GM21526 (cell line): Measurements from ENCODE around the gene FAM193B.

Source experiments
- ATAC-seq: cut with Tn5 transposase; IDR thresholded peaks from one replicate; pipeline ENCODE4 v1.9.1; 2021; ENCODE audit warnings: moderate library complexity; ENCODE audit not compliant: unreplicated experiment, low FRiP score

Gene FAM193B

DNA sequence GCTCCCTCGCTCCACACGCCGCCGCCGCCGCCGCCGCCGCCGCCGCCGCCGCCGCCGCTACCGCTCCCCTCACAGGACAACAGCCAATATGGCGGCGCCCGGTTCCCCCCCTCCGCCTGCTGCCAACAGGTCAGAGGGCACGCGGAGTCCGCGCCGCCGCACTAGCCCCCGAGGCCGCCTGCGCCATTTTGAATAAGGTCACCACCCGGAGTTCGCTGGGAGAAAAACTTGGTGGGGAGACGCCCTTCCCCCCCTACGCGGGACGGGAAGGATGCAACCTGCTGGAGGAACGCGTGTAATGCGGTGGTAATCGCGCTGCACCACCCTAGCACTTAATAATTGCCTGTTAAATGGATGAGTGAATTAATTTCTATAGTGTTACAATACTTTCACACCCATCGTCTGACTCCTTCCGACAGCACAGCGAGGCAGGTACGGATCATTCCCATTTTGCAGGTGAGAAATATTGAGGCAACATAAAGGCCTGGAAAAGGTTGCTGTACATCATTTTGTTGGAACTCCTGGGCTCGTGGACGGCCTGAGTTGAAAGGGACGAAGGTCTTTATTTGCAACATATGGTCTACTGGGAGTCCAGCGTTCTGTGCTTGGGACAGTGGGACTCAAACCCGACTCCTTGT lies at the start of gene FAM193B:
Gene FAM193B, minus strand, starts transcription at position 90 of the 638 bp plus-strand sequence. CDS start 105 bp downstream, outside the sequence.
- ATAC-seq = peak; percentile 84

DNA sequence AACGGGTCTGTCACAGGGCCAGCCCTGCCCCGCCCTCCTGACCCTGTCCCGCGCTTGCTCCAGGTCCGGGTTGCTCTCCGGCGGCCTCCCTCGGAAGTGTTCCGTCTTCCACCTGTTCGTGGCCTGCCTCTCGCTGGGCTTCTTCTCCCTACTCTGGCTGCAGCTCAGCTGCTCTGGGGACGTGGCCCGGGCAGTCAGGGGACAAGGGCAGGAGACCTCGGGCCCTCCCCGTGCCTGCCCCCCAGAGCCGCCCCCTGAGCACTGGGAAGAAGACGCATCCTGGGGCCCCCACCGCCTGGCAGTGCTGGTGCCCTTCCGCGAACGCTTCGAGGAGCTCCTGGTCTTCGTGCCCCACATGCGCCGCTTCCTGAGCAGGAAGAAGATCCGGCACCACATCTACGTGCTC lies 49.8 kb upstream of the FAM193B start:
- no peak for ATAC-seq

DNA sequence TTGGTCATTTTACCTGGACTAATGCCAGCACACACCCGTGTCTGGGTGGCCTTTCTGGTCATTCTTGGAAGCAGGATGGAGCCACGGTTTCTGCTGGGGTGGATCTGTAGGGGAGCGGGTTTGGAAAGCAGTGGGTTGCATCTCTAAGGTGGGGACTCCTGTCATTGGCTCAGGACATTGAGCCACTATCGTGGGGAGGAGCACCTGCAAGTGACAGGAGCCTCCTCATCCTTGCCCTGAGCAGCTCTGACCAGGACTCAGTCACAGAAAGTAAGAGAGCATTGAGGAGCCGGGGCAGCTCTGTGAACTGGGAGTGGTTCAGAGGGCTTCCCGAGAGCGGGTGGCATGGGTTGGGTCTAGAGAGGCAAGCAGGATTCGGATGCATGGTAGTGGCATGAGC lies 49.3 kb upstream of the FAM193B start:
- ATAC-seq = no peak

DNA sequence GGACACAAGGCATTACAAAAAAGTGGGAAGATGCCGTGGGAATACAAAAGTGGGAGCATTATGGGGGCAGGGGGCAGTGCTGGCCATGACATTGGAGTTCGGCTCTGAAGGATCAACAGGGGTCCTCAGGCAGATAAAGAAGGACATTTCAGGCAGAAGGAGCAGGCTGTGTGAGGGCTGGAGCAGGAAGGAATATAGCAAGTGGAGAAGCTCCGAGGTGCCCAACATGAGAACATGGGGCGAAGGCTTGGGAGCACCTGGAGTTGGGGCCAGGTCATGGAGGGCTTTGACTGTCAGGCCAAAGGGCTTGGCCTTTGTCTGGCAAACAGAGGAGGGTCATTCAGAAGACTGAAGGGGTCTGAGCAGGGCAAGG lies 48.1 kb upstream of the FAM193B start:
- ATAC-seq = no peak

DNA sequence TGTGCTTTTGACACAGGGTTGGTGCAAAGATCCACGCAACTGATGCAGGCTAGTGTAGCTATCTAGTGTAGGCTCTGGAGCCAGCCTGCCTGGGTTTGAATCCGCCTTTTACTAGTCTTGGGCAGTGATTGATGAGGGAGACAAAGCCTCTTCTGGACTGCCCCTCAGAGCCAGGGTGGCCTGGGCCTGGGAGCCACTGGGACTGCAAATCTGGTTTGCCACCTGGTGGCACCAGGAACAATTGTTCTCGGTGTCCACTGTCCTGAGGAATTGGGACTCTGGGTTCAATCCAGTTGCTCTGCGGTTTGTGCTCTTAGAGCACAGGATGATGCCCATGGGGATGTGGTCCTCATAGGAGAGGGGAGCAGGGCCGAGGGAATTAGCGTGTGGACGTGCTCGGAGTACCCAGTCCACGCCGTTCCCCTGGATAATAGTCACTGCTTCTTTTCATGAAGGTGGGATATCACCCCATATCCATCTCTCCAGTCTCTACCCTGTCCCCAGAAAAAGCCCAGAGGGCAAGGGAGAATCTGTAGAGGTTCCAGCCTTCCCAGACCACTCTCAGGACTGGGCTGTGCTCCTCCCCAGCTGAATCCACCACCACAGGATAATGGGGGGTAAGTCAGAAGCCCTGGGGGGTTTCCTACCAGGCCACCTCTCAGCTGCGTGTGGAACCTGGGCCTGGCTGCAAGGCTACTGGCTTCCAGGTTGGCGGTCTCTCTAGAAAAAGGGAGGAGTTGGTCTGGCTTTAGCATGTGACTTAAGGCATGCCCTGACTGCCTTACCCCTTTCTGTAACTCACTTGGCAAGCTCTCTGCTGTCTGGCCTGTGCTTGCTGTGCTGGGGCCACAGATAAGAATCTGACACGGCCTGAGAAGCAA lies 47.5 kb upstream of the FAM193B start:
- ATAC-seq = no peak

DNA sequence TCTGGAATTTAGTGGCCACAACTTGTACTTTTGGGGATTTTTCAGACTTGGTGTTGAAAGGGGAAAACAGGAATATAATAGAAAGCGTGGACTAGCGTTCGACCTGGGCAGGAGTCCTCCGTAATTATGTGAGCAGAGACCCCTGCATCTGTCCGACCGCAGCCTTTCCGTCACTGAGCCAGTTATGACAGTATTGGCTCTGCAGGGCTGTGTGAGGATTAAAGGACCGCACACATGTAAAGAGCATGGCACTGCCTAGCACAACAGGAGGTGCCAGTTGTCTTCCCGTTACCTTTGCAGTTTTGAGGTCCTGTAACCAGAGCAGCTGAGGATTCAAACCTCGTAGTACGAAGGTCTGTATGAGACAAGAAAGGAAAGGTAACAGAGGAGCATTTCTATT lies 46.8 kb upstream of the FAM193B start:
- ATAC-seq = no peak

DNA sequence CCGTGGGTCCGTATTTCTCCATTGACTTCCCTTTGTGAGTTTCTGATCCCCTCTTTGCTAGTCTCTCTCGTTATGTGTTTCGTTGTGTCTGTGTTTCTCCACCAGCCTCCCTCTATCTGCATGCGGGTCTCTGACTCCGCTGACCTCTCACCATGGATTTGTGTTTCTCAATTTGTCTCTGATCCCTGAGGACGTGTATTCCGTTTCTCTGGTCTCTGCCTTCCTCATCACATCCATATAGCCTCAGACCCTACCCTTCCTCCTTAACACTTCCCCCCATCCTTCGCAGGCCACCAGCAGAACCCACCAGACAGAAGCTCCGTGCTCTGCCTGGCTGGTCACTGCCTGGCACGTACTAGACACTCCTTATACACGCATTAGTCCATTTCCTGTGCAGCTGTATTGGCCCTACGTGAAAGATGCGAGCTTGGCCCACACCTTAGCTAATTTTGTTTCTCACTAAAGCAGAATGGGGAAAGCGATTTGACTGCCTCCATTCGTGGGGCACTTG lies 46.2 kb upstream of the FAM193B start:
- peak; percentile 6 for ATAC-seq

DNA sequence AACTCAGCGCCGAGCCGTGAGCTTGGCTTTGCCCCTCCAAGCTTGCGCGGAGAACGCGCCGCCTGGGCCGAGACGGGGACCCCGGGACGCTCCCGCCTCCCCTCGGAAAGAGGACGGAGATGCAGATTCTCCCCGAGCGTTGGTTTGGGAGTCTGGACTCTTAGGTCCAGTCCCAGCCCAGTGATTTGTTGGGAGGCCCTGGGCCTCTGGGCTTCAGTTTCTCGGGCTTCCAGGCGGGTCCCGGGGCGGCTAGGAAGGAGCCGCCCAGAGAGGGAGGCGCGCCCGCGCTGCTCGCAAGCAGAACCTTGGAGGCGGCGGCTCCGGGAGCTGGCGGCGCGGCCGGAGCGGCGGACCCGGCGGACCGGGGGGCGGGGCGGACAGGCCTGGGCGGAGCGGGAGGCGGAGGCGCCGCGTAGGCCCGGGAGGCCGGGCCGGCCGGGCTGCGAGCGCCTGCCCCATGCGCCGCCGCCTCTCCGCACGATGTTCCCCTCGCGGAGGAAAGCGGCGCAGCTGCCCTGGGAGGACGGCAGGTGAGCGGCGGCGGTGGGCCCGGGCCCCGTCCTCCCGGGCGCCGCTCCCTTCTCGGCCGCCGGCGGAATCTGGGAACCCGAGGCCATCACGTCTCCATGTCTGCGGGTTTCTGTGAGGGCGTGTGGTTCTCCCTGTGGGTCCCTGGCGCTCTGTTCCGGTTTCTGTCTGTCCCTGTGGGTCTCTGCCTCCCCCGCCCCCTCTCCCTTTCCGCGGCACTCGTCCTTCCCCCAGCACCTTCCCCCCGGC lies 45.6 kb upstream of the FAM193B start, which contains the start of gene B4GALT7:
Gene B4GALT7, plus strand, starts transcription at position 402 of the 777 bp plus-strand sequence. Its CDS starts 79 bp downstream, at position 481.
- ATAC-seq = peak; percentile 78

DNA sequence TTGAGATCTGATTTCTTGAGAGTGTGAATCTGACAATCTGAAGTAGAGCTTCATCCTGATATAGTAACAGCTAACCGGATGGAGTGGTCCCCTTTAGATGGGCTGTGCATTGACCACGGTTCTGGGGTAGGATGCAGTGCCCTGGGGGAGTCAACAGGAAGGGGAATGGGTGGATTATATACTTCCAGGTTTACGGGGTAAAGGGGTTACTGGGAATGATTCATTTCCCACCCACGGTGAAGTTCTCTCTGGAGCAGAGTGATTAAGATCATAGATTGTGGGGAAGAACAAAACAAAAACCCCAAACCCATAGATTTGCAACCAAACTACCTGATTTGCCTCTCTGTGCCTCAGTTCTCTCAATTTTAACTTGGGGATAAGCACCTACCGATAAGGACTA lies 44.1 kb upstream of the FAM193B start:
- ATAC-seq = no peak

DNA sequence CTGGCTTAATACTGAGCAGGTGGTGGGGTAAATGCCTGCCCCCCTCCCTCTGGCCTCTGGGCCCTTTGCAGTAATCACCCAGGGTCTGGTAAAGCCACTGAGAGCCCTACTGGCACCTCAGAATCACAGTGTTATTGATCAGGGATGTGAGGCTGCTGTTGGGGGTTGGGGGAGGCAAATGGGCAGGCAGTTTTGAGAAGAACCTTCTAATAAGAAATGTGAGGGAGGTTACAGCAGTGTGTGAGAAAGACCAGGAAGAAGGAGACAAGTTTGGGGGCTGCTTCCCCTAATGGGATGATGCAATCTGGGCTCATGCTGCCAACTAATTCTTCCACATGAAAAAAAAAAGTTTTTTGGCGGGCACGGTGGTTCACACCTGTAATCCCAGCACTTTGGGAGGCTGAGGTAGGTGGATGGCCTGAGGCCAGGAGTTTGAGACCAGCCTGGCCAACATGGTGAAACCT lies 42.4 kb upstream of the FAM193B start:
- ATAC-seq = no peak

DNA sequence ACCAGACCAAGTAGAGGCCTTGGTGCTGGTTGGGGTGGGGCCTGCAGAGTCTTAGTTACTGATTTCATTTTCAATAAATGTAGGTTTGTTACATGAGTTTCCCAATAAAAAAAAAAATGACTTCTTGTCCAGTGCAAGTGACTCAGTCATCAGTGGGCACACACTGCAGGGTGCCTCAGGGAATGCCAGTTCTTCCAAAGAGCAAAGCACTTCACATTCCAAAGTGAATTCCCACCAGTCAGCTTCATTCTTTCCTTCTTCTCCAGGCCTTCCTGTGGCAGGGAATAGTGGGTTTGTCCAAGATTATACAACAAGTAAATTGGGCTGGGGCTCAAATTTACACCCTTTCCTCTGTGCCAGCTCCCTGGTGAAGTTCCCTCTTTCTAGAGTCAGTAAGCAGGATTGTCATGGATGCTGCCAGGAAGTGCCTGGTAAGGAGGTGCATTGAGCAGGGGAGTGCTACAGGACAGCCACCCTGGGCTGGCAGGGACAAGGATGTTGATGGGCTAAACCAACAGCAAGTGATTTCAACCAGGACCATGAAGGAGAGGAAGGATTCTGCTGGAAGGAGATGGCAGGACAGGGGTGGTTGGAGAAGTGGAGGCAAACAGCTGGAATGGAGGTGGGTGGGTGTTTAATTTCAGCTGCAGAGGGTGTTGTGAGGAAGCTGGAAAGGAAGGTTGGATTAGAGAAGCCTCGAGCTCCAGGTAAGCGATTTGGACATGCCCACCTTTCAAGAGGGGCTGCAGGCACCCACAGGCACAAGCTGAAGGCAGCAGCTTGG lies 41.8 kb upstream of the FAM193B start:
- no peak for ATAC-seq

DNA sequence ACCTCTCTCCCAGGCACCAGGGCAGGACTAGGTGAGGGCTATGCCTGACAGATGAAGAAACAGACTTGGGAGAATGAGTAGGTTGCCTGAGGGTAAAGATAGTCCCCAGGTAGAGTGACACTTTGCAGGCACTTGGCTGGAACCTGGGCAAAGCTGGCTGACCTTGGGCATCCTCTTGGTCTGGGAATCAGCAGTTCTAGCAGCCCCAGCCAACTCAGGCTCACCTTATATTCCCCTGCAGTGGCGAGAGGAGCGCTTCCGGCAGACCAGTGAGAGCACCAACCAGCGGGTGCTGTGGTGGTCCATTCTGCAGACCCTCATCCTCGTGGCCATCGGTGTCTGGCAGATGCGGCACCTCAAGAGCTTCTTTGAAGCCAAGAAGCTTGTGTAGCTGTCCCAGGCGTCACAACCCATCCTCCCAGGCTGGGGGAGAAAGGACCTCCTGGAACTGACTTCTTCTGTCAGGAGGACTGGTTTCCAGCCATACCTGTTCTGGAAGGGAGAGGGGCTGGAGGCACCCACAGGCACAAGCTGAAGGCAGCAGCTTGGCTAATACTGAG lies 40.7 kb upstream of the FAM193B start:
- no peak for ATAC-seq

DNA sequence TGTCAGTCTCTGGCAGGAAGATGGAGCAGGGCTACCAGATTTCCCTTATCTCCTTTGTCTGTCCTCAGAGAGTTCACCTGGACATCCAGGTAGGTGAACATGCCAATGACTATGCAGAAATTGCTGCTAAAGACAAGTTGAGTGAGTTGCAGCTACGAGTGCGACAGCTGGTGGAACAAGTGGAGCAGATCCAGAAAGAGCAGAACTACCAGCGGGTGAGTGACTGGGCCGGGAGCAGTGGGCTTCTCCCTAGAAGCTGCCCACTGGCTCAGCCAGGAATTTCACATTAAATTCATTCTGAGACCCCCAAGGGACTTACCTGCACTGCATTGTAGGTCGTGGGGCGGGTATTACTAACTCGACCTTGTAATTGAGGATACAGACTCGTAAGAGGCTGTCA lies 39.7 kb upstream of the FAM193B start:
- no peak for ATAC-seq

DNA sequence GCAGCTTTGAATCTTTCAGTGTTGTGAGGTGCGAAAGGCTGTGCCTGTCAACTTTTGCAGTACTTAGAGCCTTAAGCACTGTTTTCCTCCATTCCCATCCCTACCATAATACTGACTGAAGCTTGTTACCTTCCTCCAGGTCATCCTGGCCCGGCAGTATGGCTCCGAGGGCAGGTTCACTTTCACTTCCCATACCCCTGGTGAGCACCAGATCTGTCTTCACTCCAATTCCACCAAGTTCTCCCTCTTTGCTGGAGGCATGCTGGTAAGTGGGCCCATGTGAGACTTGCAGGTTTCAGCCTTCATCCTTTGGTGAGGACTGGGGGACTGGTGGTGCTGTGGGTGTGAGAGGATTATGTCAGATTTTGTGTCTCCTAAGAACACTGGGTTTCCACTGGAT lies 39.1 kb upstream of the FAM193B start:
- no peak for ATAC-seq

DNA sequence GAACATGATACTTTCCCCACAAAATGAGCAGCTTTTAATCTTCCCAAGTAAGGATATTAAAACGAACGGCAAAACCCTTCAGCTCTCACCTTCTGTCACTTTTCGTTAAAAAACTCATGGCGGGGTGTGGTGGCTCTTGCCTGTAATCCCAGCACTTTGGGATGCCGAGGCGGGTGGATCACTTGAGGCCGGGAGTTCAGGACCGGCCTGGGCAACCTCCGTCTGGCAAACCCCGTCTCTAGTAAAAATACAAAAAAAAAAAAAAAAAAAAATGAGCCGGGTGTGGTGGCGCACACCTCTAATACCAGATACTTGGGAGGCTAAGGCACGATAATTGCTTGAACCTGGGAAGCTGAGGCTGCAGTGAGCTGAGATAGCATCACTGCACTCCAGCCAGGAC lies 38.5 kb upstream of the FAM193B start:
- ATAC-seq = no peak

DNA sequence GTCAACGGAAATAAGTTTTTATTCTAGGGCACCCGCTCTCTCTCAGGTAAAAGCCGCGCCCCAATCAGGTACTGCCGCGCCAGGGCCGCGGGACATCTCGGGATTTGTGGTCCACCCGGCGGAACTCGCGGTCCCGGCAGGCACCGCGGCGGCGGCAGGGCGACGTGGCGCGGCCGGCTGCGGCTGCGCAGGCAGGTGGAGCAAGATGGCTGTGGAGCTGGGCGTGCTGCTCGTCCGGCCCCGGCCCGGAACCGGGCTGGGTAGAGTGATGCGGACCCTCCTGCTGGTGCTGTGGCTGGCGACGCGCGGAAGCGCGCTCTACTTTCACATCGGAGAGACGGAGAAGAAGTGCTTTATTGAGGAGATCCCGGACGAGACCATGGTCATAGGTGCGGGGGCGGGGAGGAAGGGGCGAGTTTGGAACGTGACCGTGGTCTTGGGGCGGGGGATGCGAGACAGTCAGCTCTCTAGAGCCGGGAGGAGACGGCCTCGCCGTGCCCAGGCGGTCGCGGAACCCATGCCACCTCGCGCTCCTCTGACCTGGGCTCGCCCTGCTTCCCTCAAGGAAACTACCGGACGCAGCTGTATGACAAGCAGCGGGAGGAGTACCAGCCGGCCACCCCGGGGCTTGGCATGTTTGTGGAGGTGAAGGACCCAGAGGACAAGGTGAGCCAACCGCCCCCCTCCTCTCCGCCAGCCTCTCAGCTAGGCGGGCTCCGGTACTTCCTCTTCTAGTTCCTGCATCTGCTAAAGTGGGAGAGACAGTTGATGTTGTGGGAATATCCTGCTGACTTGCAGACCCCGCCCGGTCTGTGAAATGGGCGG lies 37.9 kb upstream of the FAM193B start, which contains the start of gene TMED9:
Gene TMED9, plus strand, starts transcription at position 194 of the 825 bp plus-strand sequence. Its CDS starts 12 bp downstream, at position 206.
- ATAC-seq = peak; percentile 84

DNA sequence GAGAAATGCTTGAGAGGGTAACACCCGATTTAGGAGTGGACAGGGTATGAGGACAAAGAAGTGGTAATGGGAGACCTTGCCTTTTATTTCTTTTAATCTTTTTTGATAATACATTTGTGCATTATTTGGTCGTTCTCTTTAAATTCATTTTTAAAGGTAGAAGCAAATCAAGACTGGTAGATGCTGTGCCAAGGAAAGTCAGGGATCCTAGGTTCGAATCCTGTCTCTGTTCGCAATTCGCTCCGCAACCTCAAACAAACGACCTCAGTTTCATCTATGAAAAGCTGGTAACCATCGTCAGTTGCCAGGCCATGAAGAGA lies 37.3 kb upstream of the FAM193B start:
- no peak for ATAC-seq

DNA sequence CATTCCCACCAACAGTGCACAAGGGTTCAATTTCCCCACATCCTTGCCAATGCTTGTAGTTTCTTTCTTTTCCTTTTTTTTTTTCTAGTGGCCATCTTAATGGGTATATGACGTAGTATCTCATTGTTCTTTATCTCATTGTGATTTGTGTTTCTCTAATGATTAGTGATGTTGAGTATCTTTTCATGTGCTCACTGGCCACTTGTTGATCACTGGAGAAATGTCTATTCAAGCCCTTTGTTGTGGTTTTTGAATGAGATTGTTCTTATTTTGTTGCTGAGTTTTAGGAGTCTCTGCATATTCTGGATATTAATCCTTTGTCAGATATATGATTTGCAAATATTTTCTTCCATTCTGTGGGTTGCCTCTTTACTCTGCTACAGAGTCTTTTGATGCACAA lies 36.0 kb upstream of the FAM193B start:
- no peak for ATAC-seq

DNA sequence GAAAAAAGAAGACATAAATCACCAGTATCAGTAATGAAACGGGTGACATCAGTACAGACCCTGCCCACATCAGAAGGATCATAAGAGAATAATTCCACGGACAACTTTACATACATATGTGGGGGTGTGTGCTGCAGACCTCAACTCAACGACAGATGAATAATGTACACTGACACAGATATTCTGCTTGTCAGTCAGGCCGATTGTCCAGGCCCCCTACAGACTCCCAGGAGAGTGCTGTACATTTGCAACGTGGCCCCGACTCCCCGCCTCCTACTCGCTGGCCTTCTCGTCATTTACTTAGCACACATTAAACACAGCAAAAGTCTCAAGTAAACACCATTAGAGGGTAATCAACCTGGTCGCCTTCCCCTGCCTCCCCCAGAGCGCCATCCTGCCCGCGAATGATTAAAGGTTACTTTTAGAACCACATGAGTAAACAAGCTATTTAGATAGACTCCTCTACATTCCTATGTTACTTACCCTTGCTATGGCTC lies 34.1 kb upstream of the FAM193B start:
- no peak for ATAC-seq
